Nucleus accumbens (tissue), 56 donors: ENCODE data around the gene CCR2.
"Not testable (repeated sequence)": the region's sequence is repeated elsewhere in the genome, so short reads cannot be mapped to it uniquely, and the experiment has no call there.

Experiments
- DNase-seq, 56 donors: peaks; one replicate each; lab custom pipeline; 2025; lab: John Stamatoyannopoulos, UW

The CCR2 gene

GRCh38 chr3:46374755-46375154, 20.8 kb downstream of the CCR2 start:
- no peak for DNase-seq

GRCh38 chr3:46375218-46375617, 21.3 kb downstream of the CCR2 start:
- no peak for DNase-seq

GRCh38 chr3:46375814-46376213, 21.9 kb downstream of the CCR2 start:
- DNase-seq: no peak

- DNase-seq: peak in 39 of 56 donors; percentile 5 to 73 (median 22)
These were observed 24.6 kb downstream of the CCR2 start for GRCh38 chr3:46378426-46378942.

GRCh38 chr3:46380471-46381221, 26.7 kb downstream of the CCR2 start:
- DNase-seq: no peak

GRCh38 chr3:46381625-46382024, 27.7 kb downstream of the CCR2 start:
- no peak for DNase-seq

- no peak for DNase-seq
These were observed 29.5 kb downstream of the CCR2 start for GRCh38 chr3:46383211-46383950.

GRCh38 chr3:46383951-46384330, 30.0 kb downstream of the CCR2 start:
- DNase-seq: no peak

- peak in 1 of 56 donors; percentile 9 for DNase-seq
These were observed 32.3 kb downstream of the CCR2 start for GRCh38 chr3:46386205-46386604.

GRCh38 chr3:46388847-46389246, 34.9 kb downstream of the CCR2 start:
- DNase-seq: not testable (repeated sequence)

GRCh38 chr3:46389306-46389705, 35.4 kb downstream of the CCR2 start:
- no peak for DNase-seq

GRCh38 chr3:46391526-46391925, 37.6 kb downstream of the CCR2 start:
- not testable (repeated sequence) for DNase-seq

- DNase-seq: no peak
These were observed 39.1 kb downstream of the CCR2 start for GRCh38 chr3:46393011-46393410.

GRCh38 chr3:46393554-46394434, 39.9 kb downstream of the CCR2 start:
- DNase-seq: peak in 11 of 56 donors; percentile 15 to 79 (median 31)

- no peak for DNase-seq
These were observed 41.3 kb downstream of the CCR2 start for GRCh38 chr3:46395210-46395661.

- DNase-seq: no peak
These were observed 42.0 kb downstream of the CCR2 start for GRCh38 chr3:46395766-46396530.

- DNase-seq: no peak
These were observed 43.2 kb downstream of the CCR2 start for GRCh38 chr3:46397111-46397510.

- DNase-seq: no peak
These were observed 44.5 kb downstream of the CCR2 start for GRCh38 chr3:46398186-46398955.

GRCh38 chr3:46399098-46399497, 45.2 kb downstream of the CCR2 start:
- no peak for DNase-seq
